HL-60 (cell line): Measurements from ENCODE around the gene CLTA.

Source experiments
- CTCF ChIP-seq: IDR thresholded peaks from one replicate; pipeline ENCODE4 v1.5.1; 2011; ENCODE audit warnings: low read length, control low read depth, inconsistent platforms; ENCODE audit not compliant: insufficient read depth
- POLR2AphosphoS5 ChIP-seq: IDR thresholded peaks from 2 replicates; pipeline ENCODE4 v1.6.1; 2012; ENCODE audit warnings: low read depth
- REST ChIP-seq: IDR thresholded peaks from 2 replicates; pipeline ENCODE4 v1.6.1; 2012; ENCODE audit warnings: low read depth; ENCODE audit not compliant: insufficient replicate concordance

GRCh38 chr9:36170531-36170930 is 20.2 kb upstream of the CLTA start:
- no peak for TF ChIP-seq POLR2AphosphoS5
- no peak for TF ChIP-seq REST
- no peak for TF ChIP-seq CTCF
